ENCODE measurements around the gene ZNF620.

GRCh38 chr3:40463579-40463978 lies 42.3 kb upstream of the ZNF620 start:
- no peak for TF ChIP-seq POLR2A (IDR thresholded peaks at IDR 0.05)
- no peak for TF ChIP-seq CTCF (IDR thresholded peaks at IDR 0.05)
